ENCODE data around the gene BNIP2.
"Not testable (repeated sequence)": the region's sequence is repeated elsewhere in the genome, so short reads cannot be mapped to it uniquely, and the experiment has no call there.

The BNIP2 gene, protein sequence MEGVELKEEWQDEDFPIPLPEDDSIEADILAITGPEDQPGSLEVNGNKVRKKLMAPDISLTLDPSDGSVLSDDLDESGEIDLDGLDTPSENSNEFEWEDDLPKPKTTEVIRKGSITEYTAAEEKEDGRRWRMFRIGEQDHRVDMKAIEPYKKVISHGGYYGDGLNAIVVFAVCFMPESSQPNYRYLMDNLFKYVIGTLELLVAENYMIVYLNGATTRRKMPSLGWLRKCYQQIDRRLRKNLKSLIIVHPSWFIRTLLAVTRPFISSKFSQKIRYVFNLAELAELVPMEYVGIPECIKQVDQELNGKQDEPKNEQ

GRCh38 chr15:59688782-59689625 lies at the start of gene BNIP2:
Gene BNIP2 (minus strand): TSS chr15:59689320. CDS start chr15:59682457, 6,863 bp downstream.
- DNase-seq (ENCODE audit: low read depth, low spot score) = peak; percentile 98

DNA sequence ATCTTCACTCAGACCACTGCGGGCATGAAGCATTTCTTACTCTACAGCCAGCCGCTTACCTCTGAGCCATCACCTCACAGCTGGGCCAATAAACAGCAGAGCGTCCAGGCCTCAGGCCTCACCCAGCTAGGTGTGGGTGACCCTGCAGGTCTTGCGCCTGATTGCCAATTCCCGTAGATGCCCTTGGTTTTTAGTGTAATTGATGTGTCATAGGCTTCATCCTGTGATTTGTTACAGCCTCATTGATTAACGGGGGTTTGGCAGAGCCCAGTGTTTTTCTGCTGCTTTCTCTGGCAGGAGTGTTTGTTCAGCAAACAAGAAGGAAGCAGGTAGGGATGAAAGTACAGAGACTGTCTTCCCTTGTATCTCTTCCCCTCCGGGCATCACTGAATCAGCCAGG lies 49.6 kb upstream of the BNIP2 start:
- DNase-seq (ENCODE audit: low read depth, low spot score) = no peak

DNA sequence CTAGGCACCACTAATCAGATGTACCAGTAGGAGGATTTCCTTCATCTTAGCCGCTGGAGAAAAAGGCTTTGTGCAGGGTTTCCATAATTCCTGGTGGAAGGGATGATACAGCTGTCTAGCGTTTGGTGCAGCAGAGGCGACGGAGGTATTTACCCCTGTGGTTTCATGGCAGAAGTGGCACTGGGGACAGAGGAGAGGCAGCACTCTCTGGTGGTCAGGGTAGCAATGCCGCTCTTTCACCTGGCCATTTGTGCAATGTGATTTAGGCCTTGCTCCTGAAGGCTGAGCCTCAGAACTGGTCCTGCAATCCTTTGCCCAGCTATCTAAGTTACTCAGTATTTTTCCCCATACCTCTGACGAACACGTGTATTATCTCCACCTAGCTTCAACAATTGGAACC lies 47.1 kb upstream of the BNIP2 start:
- DNase-seq (ENCODE audit: low read depth, low spot score) = no peak

DNA sequence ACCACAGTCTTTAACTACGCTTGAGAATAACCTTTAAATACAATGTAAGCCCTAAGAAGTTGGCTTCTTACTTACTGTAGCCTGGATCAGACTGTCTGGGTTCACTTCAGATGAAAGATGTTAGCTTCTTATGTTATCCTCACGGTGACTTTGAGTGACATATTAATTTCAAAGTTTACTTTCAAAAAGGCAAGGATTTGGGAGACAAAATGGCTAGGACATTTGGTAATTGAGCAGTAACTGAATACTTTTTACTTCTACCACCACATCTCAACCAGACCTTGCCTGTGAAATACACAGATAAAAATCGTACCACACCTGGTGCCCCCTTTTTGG lies 36.0 kb upstream of the BNIP2 start:
- no peak for DNase-seq (ENCODE audit: low read depth, low spot score)

GRCh38 chr15:59723687-59724346 lies 34.7 kb upstream of the BNIP2 start:
- DNase-seq (ENCODE audit: low read depth, low spot score) = no peak

DNA sequence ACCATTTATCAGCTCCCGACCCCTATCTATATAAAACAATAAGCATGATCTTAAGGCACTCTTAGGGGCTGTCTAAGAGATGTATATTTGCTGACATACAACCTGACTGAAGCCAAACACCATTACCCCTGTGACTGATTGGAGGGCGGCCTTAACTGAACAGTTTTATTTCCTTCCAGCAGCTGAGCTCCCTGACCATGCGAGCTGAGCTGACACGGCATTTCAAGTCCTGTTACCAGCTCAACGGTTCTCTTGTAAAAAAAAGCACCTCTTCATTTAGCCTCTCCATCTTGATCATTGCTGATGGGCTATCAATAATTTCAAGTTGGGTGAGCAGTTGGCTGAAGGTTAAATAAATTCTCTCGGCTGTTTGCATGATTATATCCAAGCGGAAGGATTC lies 33.4 kb upstream of the BNIP2 start:
- DNase-seq (ENCODE audit: low read depth, low spot score) = no peak

GRCh38 chr15:59722037-59722436 lies 32.9 kb upstream of the BNIP2 start:
- DNase-seq (ENCODE audit: low read depth, low spot score) = no peak

- no peak for DNase-seq (ENCODE audit: low read depth, low spot score)
These were observed 32.3 kb upstream of the BNIP2 start for GRCh38 chr15:59721411-59721810.

DNA sequence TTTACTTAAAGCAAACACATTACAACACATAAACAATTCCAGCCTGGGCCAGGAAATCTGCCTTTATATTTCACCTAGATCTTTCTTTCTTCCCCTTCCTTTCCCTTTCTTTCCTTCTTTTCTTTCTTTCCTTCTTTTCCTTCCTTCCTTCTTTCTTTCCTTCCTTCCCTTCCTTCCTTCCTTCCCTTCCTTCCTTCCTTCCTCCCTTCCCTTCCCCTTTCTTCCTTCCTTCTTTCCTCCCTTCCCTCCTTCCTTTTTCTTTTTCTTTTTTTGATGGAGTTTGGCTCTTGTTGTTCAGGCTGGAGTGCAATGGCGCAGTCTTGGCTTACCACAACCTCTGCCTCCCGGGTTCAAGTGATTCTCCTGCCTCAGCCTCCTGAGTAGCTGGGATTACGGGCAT lies 24.1 kb upstream of the BNIP2 start:
- DNase-seq (ENCODE audit: low read depth, low spot score) = no peak

DNA sequence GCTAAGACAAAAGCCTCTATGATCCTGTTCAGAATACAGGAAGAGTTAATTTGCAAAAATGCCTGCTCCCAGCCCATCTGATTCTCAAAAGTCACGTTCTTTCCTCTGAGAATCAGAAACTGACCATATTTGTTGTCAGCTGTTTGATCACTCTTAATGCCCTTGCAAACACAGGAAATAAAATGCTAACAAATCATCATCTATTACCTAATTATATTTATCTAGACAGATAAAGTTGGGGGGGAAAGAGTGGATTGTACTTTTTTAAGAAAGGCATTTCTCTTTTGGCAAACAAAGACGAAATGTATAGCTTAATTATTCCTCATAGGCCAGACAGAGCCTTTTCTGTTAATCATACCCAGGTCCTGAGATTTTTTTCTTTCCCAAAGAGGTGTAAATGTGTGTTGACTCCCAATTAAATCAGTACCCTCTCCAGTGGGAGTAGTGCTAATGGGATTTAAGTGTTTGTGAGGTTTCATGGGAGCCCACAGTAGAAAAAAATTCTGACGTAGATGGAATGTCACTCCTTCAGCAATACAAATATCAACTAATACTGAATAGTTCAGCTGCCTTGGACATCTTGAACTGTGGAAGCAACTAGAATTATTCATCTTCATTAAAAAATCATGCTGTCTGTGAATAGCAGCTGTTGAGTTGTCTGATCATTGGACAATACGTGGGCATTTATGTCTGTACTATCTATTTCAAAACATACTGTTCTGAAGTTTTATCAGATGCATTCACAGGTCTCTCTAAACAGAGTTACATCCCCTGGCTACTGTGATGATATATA lies 22.5 kb upstream of the BNIP2 start:
- no peak for DNase-seq (ENCODE audit: low read depth, low spot score)

GRCh38 chr15:59707619-59708018 lies 18.5 kb upstream of the BNIP2 start:
- DNase-seq (ENCODE audit: low read depth, low spot score) = no peak

- DNase-seq (ENCODE audit: low read depth, low spot score) = no peak
These were observed 15.1 kb upstream of the BNIP2 start for GRCh38 chr15:59703979-59704796.

GRCh38 chr15:59702351-59702750 lies 13.2 kb upstream of the BNIP2 start:
- DNase-seq (ENCODE audit: low read depth, low spot score) = no peak

- DNase-seq (ENCODE audit: low read depth, low spot score) = no peak
These were observed 12.8 kb upstream of the BNIP2 start for GRCh38 chr15:59701880-59702279.

DNA sequence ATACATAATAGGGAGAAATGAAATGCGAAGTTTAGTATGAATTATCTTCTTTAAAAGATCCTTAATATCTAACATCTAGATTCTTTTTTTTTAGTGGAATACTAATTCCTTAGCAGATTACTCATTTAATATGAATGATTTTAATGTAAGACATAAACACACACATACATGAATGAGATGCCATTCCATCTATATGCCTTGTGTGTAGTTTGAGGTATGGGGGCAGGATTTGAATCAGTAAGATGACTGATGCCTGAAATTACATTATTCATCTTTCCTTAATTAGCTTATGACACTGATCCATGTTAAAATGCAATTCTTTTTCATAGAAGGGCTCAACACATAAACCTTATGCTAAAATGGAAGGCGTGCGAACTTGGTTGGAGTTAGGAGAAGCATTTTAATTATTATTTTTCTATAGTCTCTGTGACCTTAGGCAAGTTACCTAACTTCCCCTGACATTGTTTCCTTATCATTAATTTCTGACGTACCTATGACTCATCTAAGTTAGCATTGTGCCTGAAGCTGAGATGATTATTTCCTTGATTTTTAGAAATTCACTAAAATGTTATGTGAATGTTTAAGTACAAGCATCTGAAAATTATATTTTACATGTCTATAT lies 10.8 kb upstream of the BNIP2 start:
- DNase-seq (ENCODE audit: low read depth, low spot score) = no peak

DNA sequence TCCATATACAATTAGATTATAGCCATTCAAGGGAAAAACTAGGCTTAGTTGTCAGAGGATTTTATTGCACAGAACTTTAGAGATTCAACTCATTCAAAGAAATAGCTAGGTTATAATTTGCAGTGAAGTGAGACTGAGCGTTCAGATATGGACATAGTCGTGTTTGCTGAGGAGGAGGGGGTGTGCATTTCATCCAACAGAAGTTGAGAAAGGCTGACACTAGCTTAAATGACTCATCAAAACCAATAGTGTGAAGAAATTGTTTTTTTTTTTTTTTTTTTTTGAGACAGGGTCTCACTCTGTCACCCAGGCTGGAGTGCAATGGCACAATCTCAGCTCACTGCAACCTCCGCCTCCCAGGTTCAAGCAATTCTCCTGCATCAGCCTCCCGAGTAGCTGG lies 8.9 kb upstream of the BNIP2 start:
- DNase-seq (ENCODE audit: low read depth, low spot score) = not testable (repeated sequence)

GRCh38 chr15:59696332-59696731 lies 7.2 kb upstream of the BNIP2 start:
- DNase-seq (ENCODE audit: low read depth, low spot score) = no peak

DNA sequence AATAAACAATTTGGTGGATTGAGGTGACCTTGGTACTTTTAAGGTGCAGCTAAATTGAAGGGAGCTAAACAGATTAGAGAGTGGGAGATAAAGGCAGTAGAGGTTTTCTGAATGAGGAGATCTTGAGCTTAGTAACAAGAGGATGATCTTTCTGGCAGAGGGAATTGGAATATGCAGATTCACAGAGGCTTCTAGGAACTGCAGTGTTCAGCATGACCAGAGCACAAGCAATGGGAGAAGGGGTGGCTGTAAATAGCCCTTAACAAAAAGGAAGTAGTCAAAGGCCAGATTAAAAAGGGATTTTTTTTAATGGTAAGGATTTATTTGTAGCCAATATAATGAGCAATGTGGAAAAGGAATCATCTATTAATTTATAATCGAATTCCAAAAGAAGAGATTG lies 5.7 kb upstream of the BNIP2 start:
- DNase-seq (ENCODE audit: low read depth, low spot score) = no peak

DNA sequence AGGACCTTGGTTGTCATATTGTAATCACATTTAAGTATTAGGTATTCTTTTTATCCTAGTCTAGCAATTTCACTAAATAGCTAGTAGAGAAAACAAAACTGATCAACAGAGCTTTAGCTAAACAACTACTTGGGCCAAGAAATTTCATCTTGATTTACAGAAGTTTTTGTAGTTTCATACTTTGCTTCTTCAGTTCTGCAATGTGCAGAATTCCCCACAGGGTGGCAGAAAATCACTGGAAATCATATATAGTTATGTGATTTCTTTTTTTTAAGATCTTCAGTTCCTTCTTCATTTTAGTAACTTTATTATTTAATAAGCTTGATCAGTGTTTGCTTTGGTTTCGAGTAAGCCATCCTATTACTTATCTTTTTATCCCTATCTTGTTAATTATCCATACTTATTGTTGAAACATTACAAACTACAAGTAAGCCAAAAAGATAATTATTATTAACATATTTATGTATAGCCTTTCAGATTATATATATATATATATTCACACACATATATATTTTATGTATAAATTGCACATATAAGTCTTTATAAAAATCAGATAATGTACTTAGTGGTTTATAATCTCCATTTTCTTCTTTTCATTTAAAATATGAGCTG lies 2.2 kb upstream of the BNIP2 start:
- DNase-seq (ENCODE audit: low read depth, low spot score) = no peak

DNA sequence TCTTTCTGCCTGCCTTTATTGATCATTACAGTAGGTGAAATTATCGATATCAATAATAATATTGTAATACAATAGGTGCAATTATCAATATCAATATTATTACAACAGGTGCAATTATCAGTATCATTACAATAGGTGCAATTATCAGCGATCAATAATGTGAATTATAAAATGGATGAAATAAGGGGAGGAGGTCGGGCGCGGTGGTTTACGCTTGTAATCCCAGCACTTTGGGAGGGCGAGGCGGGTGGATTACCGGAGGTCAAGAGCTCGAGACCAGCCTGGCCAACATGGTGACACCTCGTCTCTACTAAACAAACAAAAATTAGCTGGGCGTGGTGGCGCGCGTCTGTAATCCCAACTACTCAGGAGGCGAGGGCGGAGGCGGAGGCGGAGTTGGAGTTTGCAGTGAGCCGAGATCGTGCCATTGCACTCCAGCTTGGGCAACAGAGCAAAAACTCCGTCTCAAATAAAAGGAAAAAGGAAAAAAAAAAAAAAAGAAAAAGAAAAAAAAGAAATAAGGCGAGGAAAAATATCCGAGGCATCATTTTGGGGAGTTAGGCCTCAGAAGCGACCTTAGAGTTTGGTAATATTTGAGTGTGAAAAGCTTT lies 611 bp upstream of the BNIP2 start:
- peak; percentile 4 for DNase-seq (ENCODE audit: low read depth, low spot score)
